Heart left ventricle (tissue), 13 donors: ENCODE results near the gene C5orf34.

Source experiments
- CTCF ChIP-seq, 12 donors: fragments of 200-600 bp; sonication (generic) in 4 of 12; IDR thresholded peaks; one replicate each; pipeline versions ENCODE4 v1.5.0 to v1.8.0; 2018 to 2022; ENCODE audit warnings: antibody characterized with exemption in 12 of 12, mild to moderate bottlenecking in 5 of 12
- POLR2A ChIP-seq, 2 donors: fragments of 450-650 bp; IDR thresholded peaks; one replicate each; pipeline ENCODE4 v1.6.1; 2017; ENCODE audit warnings: antibody characterized with exemption in 2 of 2, mild to moderate bottlenecking in 2 of 2, moderate library complexity in 2 of 2
- donor health status: ischemic (EF 13 %, LVEDD 7.1; RV severe dilation, severe dysfunction).
- donor health status: DM: no; HTN: yes; CAD: no.
- donor health status: DM: no; HTN: no; CAD: no.
- donor health status: ischemic (EF 25% LVEDD 6.9; RV normal size, moderate dysfunction).
- donor health status: ischemic (EF 25% LVEDD 5.7; RV mildly dilated, moderate dysfunction).
- donor health status: ischemic (EF 35%, LVEDD 5.7; RV mildly dilated, moderate dysfunction).
- donor health status: nonischemic (EF 11% LVEDD 7.7; RV severe dilation, severe dysfunction).
- donor health status: DM: yes; HTN: yes; CAD: no.
- donor health status: PGD.
- donor health status: ischemic (EF 29% LVEDD 5.4; RV normal size, mild dysfunction).
- donor health status: nonischemic (EF 23%, LVEDD 6.1; RV moderate dilation, normal function).

- TF ChIP-seq CTCF (IDR thresholded peaks at IDR 0.05) (no peak), POLR2A (IDR thresholded peaks at IDR 0.05) (no peak)
These were observed 28.6 kb downstream of the C5orf34 start for GRCh38 chr5:43486353-43486752.
